Astrocyte of the cerebellum (primary cell): ENCODE data around the gene CALML3.

Experiments used
- DNase-seq: peaks from one replicate; pipeline ENCODE4 v3.0.0-alpha.2; 2011; ENCODE audit warnings: low read depth
- H3K4me3 ChIP-seq: 2 replicates; pipeline ENCODE4 v1.5.1; 2011; ENCODE audit warnings: mild to moderate bottlenecking, low read depth, low read length, moderate library complexity
- in situ Hi-C: cut with HindIII; loops from 2 replicates; pipeline ENCODE4 v1.10.0; 2017; ENCODE audit warnings: low sequenced_read_pairs
- TF ChIP-seq, protein P1 (sequence below): IDR thresholded peaks from 2 replicates; pipeline ENCODE4 v1.5.1; 2012; ENCODE audit warnings: low read length, low read depth, moderate library complexity, mild to moderate bottlenecking; ENCODE audit errors: missing control alignments

CALML3 gene

GRCh38 chr10:5570979-5571810 lies 46.4 kb downstream of the CALML3 start:
- TF ChIP-seq, protein P1, sequence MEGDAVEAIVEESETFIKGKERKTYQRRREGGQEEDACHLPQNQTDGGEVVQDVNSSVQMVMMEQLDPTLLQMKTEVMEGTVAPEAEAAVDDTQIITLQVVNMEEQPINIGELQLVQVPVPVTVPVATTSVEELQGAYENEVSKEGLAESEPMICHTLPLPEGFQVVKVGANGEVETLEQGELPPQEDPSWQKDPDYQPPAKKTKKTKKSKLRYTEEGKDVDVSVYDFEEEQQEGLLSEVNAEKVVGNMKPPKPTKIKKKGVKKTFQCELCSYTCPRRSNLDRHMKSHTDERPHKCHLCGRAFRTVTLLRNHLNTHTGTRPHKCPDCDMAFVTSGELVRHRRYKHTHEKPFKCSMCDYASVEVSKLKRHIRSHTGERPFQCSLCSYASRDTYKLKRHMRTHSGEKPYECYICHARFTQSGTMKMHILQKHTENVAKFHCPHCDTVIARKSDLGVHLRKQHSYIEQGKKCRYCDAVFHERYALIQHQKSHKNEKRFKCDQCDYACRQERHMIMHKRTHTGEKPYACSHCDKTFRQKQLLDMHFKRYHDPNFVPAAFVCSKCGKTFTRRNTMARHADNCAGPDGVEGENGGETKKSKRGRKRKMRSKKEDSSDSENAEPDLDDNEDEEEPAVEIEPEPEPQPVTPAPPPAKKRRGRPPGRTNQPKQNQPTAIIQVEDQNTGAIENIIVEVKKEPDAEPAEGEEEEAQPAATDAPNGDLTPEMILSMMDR, result no peak
- DNase-seq, result no peak
- no peak overlapping the region for H3K4me3 ChIP-seq
- in situ Hi-C loops, result no loop called here

- in situ Hi-C loops, result no loop called here
- no peak overlapping the region for H3K4me3 ChIP-seq
- DNase-seq, result no peak
- TF ChIP-seq, protein P1, result no peak
Measured at GRCh38 chr10:5571826-5572225, 47.1 kb downstream of the CALML3 start.

DNA sequence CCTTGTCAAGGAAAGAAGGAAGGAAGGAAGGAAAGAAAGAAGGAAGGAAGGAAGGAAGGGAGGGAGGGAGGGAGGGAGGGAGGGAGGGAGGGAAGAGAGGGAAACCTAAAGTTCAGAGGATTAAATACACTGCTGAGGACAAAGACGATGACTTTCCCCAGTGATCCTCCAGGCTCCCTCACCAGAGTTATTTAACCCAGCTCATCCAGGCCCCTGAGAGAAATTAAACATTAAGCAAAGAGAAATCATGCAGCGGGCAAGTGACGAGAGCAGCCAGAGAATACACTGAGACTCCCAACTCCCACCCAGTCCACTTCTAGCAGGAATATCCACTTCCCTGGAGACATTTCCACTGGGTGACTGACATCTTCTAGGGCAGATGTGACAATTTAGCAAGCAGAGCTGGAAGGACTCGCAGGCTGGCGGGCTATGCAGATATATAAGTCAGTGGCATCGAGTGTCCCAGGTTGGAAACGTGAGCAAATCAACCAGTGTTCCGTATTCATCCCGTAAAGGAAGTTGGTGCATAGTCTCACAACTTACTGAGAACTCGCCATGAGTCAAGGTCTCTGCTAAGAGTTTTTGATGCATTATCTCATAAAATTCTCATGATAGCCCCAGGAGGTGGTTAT lies 48.7 kb downstream of the CALML3 start:
- in situ Hi-C loops, result no loop called here
- no peak for DNase-seq
- TF ChIP-seq, protein P1, result no peak

GRCh38 chr10:5573968-5574641 lies 49.3 kb downstream of the CALML3 start:
- TF ChIP-seq, protein P1, result no peak
- DNase-seq, result no peak

More for the DNA sequence above, 48.7 kb downstream of the CALML3 start:
- H3K4me3 ChIP-seq, result no peak overlapping the region

GRCh38 chr10:5574642-5575131 lies 49.9 kb downstream of the CALML3 start:
- DNase-seq, result no peak
- TF ChIP-seq, protein P1, result no peak
- no peak overlapping the region for H3K4me3 ChIP-seq
- in situ Hi-C loops, result no loop called here

More at GRCh38 chr10:5573968-5574641, 49.3 kb downstream of the CALML3 start:
- in situ Hi-C loops, result no loop called here
- H3K4me3 ChIP-seq, result no peak overlapping the region

- in situ Hi-C loops, result no loop called here
- no peak for DNase-seq
- no peak overlapping the region for H3K4me3 ChIP-seq
- TF ChIP-seq, protein P1, result no peak
Measured at GRCh38 chr10:5575144-5575481, 50.4 kb downstream of the CALML3 start.
